DMS153 treated with DMSO at 0.1 percent for 48 hours (cell line): ENCODE measurements around the gene DAP.

ENCODE experiments used
- DNase-seq: peaks from one replicate; lab custom pipeline; 2025; ENCODE audit not compliant: unreplicated experiment; lab: John Stamatoyannopoulos, UW

The DAP gene

GRCh38 chr5:10761933-10762775 is 1.1 kb upstream of the DAP start:
- DNase-seq = no peak

GRCh38 chr5:10760921-10761184 is 181 bp downstream of the DAP start:
- DNase-seq = no peak

GRCh38 chr5:10760096-10760920 is 726 bp downstream of the DAP start:
- peak; percentile 37 for DNase-seq

DNA sequence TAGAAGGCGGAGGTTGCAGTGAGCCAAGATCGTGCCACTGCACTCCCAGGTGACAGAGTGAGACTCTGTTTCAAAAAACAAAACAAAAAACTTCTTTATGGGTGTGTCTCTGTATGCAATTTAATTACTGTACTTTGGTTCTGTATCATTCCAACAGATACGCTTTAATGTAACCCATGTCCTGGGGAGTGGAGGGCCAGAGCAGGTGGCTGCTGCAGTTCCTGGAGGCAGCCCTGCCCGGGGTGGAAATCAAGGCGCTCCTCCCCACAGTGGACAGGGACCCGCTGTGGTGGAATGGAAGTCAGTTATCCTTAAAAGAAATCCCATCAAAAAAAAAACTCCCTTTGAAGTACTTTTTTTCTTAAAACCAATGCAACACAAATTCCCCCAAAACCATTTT is 1.9 kb downstream of the DAP start:
- no peak for DNase-seq

DNA sequence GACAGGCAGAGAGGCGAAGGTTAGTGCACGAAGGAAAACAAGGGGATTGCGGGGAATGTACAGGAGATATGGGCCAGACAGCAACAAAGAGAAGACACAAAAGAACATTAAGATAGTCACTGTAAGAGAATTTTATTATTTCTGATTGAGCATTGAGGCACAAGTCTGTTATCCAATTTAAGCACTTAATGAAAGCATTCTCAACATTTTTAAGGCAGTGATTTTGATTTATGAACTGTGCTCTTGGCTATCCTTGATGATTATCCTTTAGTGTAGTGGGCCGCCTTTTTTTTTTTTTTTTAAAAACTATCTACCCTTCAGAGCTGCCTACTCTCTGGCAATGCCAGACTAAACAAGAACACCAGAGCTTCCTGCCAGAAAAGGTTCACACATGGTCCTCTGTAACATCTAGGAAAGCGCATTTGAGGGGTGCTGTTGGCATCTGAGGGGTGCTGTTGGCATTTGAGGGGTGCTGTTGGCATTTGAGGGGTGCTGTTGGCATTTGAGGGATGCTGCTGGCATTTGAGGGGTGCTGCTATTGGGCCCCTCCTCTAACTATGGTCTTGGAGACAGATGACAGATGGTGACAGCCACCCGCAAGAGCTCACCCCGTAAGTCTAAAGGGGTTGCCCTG is 3.0 kb downstream of the DAP start:
- no peak for DNase-seq

DNA sequence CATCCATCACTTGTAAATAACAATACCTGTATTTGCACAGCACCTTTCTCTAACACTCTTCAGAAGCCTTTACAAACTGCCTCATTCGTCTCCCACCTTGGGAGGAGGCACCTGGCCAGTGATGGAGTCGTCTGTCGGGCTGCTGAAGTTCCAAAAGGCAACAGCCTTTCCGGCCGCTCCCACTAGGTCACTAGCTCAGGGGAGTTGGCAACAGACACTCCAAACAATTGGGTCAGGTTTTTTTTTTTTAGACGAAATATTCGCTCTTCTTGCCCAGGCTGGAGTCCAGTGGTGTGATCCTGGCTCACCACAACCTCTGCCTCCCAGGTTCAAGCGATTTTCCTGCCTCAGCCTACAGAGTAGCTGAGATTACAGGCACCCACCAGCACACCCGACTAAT is 4.0 kb downstream of the DAP start:
- DNase-seq = no peak

DNA sequence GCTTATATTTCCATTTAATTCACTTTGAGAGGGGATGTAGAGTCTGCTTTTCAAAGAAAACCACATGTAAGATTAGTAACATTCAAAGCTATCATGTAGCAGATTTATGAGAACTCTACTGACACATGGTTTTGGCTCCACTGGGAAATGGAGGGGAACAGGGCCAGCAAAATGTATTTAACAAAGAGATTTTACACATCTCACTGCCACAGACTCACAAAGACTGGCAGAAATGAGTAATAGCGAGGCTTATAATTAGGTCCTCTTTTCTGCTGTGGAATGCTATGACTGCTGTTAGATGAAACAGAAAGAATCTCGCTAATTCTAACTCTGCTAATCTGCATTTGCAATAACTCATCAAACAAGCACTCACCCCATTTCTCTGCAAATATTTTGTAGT is 4.5 kb downstream of the DAP start:
- no peak for DNase-seq

DNA sequence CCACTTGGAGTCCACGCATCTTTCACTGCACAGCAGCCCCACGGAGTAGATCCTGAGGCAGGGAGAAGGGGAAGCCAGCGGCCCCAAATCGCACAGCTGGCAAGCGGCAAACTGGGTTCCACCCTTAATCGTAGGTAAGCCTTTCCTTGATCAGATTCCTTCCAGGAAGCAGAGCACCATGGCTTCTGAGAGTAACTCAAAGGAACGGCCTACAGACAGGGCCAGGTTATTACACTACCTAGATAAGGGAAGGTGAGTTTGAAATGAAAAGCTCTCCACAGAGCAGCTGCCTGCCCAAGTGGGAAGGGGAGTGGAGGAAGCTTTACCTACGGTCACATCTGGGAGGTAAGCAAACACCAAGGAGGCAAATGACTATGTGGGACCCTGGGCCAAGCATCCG is 7.9 kb downstream of the DAP start:
- no peak for DNase-seq

- DNase-seq = no peak
Observed at GRCh38 chr5:10752451-10752850, 8.6 kb downstream of the DAP start.

- no peak for DNase-seq
Observed at GRCh38 chr5:10750909-10751308, 10.1 kb downstream of the DAP start.

DNA sequence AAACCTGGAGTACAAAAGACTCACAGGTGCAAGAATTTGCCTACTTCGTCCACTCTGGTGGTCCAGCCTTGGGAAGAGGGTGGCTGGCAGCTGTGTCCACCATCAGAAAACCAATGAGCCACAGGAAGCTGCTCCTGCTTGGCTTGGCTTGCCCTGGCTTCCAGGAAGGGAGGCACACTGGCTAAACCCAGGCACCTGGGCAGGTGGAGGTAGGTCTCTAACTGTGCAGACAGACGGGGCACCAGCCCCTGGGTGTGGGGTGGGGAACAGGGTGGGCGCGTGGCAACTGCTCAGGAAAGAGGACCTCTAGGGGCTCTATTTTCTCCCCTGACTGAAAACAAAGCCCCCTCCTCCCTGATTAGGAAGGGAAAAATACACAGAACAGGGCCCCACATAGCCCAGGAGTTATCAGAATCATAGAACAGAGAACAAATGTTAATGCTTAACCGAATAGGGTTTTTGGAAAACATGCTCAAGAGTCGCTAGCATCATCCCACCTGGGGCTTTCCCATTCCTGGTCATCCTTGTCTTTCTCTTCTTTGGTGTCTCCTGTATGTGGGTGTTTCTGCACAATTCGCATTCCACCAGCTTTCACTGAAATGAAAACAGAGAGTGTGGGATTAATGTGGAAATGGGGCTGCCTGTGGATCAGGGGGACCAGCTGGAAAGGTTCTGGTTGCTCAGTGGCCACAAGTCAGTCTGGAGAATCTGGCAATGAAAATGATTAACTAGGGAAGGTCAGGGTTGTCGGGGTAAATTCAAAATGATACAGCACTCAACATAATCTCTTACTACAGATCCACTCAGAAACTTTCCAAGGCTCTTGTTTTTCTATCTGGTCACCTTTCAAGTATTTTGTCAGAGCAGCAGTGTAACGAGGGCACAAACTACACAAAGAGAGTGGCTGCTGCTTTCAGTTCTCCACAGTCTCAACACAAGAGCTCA is 13.1 kb downstream of the DAP start:
- no peak for DNase-seq

GRCh38 chr5:10746711-10747110 is 14.3 kb downstream of the DAP start:
- DNase-seq = peak; percentile 94

DNA sequence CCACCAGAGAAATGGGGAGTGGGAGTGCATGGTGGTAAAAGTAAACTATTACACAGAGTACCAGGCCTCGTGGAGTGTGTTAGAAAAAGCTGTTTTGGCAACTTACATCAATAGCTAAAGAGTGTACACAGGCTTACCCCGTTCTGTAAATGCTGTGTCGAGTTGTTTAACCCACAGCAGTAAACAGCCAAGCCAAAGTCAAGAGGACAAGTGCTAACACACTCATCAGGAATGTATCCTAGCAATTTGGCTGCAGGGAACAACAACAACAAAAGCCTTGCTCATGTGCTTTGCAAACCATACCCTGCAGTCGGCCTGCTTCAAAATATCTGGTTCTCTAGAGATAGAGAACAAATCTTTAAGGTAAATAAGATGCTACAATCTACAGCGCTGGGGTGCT is 15.9 kb downstream of the DAP start:
- no peak for DNase-seq

DNA sequence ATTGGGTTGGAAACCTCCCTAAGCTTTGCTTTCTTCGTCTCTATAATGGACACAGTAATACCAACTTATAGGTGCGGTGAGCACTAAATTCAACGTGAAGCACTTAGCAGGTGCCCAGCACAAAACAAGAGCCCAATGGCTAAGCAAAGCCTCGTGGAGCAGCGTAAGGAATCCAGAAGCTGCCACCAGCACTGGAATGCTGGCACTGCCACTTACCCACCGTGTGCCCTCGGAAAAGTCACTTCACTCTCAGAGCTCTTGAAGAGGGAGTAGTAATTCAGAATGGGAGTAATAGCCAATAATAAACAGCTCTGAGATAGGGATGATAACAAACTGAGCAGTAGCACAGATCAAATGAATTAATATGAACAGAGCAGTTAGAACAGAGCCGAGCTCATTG is 16.4 kb downstream of the DAP start:
- DNase-seq = no peak

- DNase-seq = no peak
Observed at GRCh38 chr5:10743951-10744350, 17.1 kb downstream of the DAP start.

- DNase-seq = no peak
Observed at GRCh38 chr5:10743526-10743925, 17.5 kb downstream of the DAP start.

DNA sequence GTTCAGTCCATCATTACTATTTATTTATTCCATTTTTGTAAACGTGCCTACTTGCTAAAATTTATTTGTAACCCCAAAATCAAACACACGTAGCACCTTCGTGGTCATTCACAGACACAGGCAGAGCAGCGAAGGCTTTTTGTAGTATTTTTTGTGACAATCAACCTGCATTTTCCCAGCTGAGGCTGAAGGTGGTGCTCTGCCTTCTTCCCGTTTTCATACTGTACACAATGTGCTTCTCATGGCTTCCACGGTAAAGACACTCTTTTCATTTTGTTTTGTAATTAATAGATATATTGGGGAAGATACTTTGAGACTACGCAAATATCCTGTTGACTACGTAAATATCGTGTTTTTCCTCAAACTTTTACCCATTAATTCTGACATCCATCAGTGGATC is 19.4 kb downstream of the DAP start:
- no peak for DNase-seq

- no peak for DNase-seq
Observed at GRCh38 chr5:10740384-10740783, 20.6 kb downstream of the DAP start.

DNA sequence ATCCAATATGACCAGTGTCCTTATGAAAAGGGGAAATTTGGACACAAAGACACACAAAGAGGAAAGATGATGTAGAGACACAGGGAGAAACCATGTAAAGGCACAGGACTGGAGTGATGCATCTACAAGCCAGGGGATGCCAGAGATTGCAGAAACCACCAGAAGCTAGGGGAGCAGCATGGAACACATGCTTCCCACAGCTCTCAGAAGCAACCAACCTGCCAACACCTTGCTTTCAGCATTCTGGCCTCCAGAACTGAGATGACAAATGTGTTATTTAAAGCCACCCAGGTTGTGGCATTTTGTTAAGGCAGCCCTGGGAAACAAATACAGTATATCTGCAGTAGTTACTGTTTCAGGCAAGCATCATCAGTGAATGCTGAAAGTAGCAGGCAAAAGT is 23.2 kb downstream of the DAP start:
- DNase-seq = no peak

DNA sequence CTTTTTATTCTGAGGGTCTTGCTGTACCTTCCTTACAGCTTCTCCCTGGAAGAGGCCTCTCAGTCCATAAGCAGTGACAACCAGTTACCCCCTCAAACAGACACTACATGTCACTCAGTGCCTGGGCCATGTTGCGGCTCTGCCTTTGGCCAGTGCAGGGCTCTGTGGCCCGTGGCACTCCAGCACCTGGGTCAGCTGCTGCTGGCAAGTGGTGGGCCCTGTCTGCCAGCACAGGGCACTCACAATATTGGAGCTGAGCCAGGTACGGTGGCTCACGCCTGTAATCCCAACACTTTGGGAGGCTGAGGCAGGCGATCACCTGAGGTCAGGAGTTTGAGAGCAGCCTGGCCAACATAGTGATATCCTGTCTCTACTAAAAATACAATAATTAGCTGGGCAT is 24.2 kb downstream of the DAP start:
- no peak for DNase-seq

DNA sequence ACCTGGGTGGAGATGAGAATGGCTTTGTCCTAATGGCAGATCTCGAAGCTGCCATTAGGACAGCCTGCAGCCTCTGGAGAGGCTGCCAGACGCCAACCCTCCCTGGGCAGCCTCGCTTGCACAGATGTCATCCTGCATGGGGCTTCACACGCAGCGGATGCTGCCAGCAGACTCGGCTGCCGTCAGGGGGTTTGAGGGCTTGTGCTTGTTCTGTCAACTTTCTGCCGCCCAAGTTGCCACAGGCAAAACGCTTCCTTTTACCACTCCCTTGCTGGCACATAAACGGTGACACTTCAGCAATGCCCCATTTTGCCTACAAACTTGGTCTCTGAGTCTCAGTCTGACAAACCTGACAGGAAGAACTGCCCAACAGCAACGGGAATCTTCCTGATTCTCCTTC is 24.7 kb downstream of the DAP start:
- no peak for DNase-seq
